MCF 10A (cell line): Measurements from ENCODE around the gene KIAA1549. TPM values are rescaled to one million over a fixed set of nuclear protein-coding genes. Genes with fewer than 3 reads are reported as not detected.

Source experiments
- BruUV-seq: library from RNA; stranded (reverse); fragments of 400-500 nt; replicated peaks from 2 replicates; lab custom pipeline; 2021; lab: Mats Ljungman, UMichigan
- CTCF ChIA-PET: fragments of 300-600 bp; sonication (Branson Sonifier 250); formaldehyde crosslinking; extraction: SDS; loops from one replicate; lab custom pipeline; 2021; ENCODE audit warnings: antibody characterized with exemption, inconsistent platforms; lab: Yijun Ruan, JAX
- POLR2A ChIA-PET: fragments of 300-600, 350-650 bp; sonication (Branson Sonifier 250); formaldehyde crosslinking; extraction: SDS; loops from one replicate; lab custom pipeline; 2020; ENCODE audit warnings: antibody characterized with exemption, inconsistent platforms; lab: Yijun Ruan, JAX
- DNase-seq: peaks from one replicate; pipeline ENCODE4 v3.0.0-alpha.2; 2018; ENCODE audit not compliant: unreplicated experiment
- H3K27ac Mint-ChIP-seq: one replicate; pipeline ENCODE4 v1.8.0; 2022; ENCODE audit warnings: mild to moderate bottlenecking, low read depth, mixed read lengths; ENCODE audit not compliant: unreplicated experiment
- H3K27me3 Mint-ChIP-seq: one replicate; pipeline ENCODE4 v1.8.0; 2022; ENCODE audit warnings: mixed read lengths; ENCODE audit not compliant: insufficient read depth, unreplicated experiment
- H3K36me3 Mint-ChIP-seq: one replicate; pipeline ENCODE4 v1.8.0; 2022; ENCODE audit warnings: mild to moderate bottlenecking, moderate library complexity, mixed read lengths; ENCODE audit not compliant: insufficient read depth, unreplicated experiment
- H3K4me1 Mint-ChIP-seq: one replicate; pipeline ENCODE4 v1.8.0; 2022; ENCODE audit warnings: mixed read lengths; ENCODE audit not compliant: insufficient read depth, unreplicated experiment
- H3K4me3 Mint-ChIP-seq: one replicate; pipeline ENCODE4 v1.8.0; 2022; ENCODE audit warnings: mild to moderate bottlenecking, moderate library complexity, mixed read lengths; ENCODE audit not compliant: unreplicated experiment
- H3K9me3 Mint-ChIP-seq: one replicate; pipeline ENCODE4 v1.8.0; 2022; ENCODE audit warnings: mixed read lengths; ENCODE audit not compliant: unreplicated experiment
- intact Hi-C: fragments of 100-400 bp; cut with micrococcal nuclease; formaldehyde crosslinking; loops from 2 replicates; pipeline ENCODE4 v1.14.1; 2022
- total RNA-seq: library from RNA; stranded (reverse); gene quantifications from 2 replicates; pipeline ENCODE4 v1.2.3, GENCODE V29; 2022
- TF ChIP-seq, protein P1 (sequence below): fragments of 200-600 bp; IDR thresholded peaks from one replicate; pipeline ENCODE4 v1.8.0; 2022; ENCODE audit warnings: antibody characterized with exemption, mild to moderate bottlenecking; ENCODE audit not compliant: unreplicated experiment

KIAA1549 gene
- total RNA-seq, 1 experiment from 2014 or later = 7.1 TPM

DNA sequence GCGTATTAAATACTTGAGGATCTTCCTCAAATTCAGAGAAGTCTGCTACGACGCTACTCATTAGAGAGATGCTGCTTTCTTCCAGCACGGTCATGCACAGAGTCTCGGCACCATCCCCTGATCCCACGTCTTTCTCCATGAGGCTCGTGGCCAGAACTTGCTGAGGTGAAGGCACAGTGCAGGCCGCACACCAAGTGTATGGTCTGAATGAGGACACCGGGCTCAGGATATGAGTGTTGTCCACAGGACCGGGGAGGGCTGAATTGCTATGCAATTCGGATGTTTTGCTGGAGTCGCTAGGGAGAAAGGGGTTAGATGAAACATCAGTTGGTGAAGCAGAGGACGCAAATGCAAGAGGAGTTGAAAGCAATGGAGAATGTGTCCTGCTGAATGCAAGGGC is 63.0 kb downstream of the KIAA1549 start:
- Mint-ChIP-seq H3K27me3 (no peaks in the 10 kb centered on the region), H3K4me1 (peaks cover 4% of the 10 kb centered on the region), H3K36me3 (peaks cover 11% of the 10 kb centered on the region), H3K27ac (no peak overlapping the region), H3K9me3 (no peaks in the 10 kb centered on the region), H3K4me3 (no peak overlapping the region)
- no TSS peak for BruUV-seq
- no peak for DNase-seq
- CTCF ChIA-PET = no interaction called here
- intact Hi-C loops = no loop called here
- TF ChIP-seq, protein P1, sequence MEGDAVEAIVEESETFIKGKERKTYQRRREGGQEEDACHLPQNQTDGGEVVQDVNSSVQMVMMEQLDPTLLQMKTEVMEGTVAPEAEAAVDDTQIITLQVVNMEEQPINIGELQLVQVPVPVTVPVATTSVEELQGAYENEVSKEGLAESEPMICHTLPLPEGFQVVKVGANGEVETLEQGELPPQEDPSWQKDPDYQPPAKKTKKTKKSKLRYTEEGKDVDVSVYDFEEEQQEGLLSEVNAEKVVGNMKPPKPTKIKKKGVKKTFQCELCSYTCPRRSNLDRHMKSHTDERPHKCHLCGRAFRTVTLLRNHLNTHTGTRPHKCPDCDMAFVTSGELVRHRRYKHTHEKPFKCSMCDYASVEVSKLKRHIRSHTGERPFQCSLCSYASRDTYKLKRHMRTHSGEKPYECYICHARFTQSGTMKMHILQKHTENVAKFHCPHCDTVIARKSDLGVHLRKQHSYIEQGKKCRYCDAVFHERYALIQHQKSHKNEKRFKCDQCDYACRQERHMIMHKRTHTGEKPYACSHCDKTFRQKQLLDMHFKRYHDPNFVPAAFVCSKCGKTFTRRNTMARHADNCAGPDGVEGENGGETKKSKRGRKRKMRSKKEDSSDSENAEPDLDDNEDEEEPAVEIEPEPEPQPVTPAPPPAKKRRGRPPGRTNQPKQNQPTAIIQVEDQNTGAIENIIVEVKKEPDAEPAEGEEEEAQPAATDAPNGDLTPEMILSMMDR = no peak
- POLR2A ChIA-PET = no interaction called here

DNA sequence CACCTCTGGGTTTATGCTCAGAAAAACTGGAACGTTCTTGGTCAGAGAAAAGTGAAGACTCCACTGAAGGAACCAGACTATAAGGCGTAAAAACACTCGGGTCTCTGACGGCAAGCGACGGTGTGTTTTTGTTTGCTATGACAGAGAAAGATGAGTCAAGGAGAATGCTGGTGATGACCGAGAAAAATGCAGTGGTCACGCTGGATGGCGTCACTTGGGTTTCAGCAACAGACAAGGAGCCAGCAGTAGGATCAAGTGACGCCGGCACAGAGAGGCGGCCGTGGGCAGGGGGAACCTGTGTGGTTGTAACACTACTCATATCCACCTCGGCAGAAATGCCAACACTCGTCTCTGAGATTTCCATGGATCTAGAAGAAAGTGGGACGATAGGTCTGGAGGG is 63.4 kb downstream of the KIAA1549 start:
- no TSS peak for BruUV-seq
- ChIA-PET CTCF (interaction anchor here (0.7 kb wide), 1 partner anchor 16 kb away, joined by 4 read pairs; no protein-coding TSS in a partner anchor), POLR2A (no interaction called here)
- no peak for DNase-seq
- no peaks in the 10 kb centered on the region for H3K27me3 Mint-ChIP-seq
- no peak overlapping the region for H3K4me3 Mint-ChIP-seq
- intact Hi-C loops = no loop called here
- peaks cover 11% of the 10 kb centered on the region for H3K36me3 Mint-ChIP-seq
- H3K4me1 Mint-ChIP-seq = peaks cover 4% of the 10 kb centered on the region
- TF ChIP-seq, protein P1 = no peak
- H3K27ac Mint-ChIP-seq = no peak overlapping the region
- no peaks in the 10 kb centered on the region for H3K9me3 Mint-ChIP-seq

DNA sequence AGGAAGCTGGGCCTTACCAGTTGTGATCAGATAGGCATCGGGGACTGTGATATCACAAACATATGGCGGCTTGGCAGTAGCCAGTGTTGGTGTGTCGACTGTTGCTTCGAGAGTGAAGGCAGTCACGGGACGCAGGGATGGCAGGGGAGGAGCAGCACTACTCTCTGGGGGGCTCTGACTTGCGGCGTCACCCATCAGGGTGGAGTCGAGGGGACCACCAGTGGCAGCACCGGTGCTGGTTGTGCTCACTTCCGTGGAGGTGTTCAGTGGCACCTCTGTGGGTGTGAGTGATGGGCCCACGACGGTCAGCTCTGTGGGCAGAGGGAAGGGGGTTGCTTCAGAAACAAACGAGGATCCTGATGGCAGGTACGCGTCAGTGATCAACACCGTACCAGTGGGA is 64.5 kb downstream of the KIAA1549 start:
- Mint-ChIP-seq H3K27ac (no peak overlapping the region), H3K4me1 (peaks cover 4% of the 10 kb centered on the region), H3K27me3 (no peaks in the 10 kb centered on the region), H3K9me3 (no peaks in the 10 kb centered on the region), H3K36me3 (peaks cover 11% of the 10 kb centered on the region), H3K4me3 (no peak overlapping the region)
- no peak for DNase-seq
- ChIA-PET CTCF (no interaction called here), POLR2A (no interaction called here)
- intact Hi-C loops = no loop called here
- BruUV-seq = no TSS peak
- TF ChIP-seq, protein P1 = no peak

DNA sequence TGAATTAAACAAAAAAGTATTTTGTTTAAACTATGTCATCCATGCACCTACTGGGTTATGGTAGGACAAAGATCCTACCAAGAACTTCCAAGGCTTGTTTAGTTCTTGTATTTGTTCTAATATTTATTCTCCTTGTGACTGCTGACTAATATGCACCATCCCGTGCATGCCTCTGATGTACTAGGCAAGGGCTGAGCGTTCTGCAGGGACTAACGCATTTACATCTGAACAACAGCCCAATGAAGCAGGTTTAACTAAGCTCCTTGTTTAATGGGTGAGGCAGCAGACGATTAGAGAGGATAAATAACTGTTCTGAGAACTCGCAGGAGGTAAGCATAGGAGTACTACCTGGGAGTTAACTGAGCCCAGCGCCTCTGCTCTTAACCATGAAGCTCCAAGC is 64.9 kb downstream of the KIAA1549 start:
- BruUV-seq = no TSS peak
- Mint-ChIP-seq H3K4me3 (no peak overlapping the region), H3K9me3 (no peaks in the 10 kb centered on the region), H3K27ac (no peak overlapping the region), H3K36me3 (peaks cover 11% of the 10 kb centered on the region), H3K27me3 (no peaks in the 10 kb centered on the region), H3K4me1 (peaks cover 4% of the 10 kb centered on the region)
- no peak for DNase-seq
- POLR2A ChIA-PET = interaction anchor here (0.8 kb wide), 1 partner anchor 21 kb away, joined by 4 read pairs; no protein-coding TSS in a partner anchor
- TF ChIP-seq, protein P1 = no peak
- intact Hi-C loops = no loop called here
- CTCF ChIA-PET = no interaction called here
